Measurements from ENCODE around the gene GCGR. TPM values are rescaled to one million over a fixed set of nuclear protein-coding genes. Genes with fewer than 3 reads are reported as not detected.

GCGR gene
- polyA plus RNA-seq, 1 donor from 2014 or later = not detected

- Histone ChIP-seq H3F3A (ENCODE audit: insufficient read depth, low read length, poor library complexity, severe bottlenecking) (no peaks in the 10 kb centered on the region), H3K36me3 (ENCODE audit: insufficient read depth, low read length) (no peaks in the 10 kb centered on the region)
Observed at GRCh38 chr17:81842378-81842724, 38.4 kb downstream of the GCGR start.

GRCh38 chr17:81842725-81843504, 39.0 kb downstream of the GCGR start:
- no peaks in the 10 kb centered on the region for H3K27me3 ChIP-seq (ENCODE audit: insufficient read depth, low read depth, low read length)
- no peaks in the 10 kb centered on the region for H3K36me3 ChIP-seq (ENCODE audit: insufficient read depth, low read length)
- H3K4me3 ChIP-seq (ENCODE audit: low read length) = no peak overlapping the region
- no peak overlapping the region for H3K4me2 ChIP-seq (ENCODE audit: low read length)
- no peaks in the 10 kb centered on the region for H3K9me2 ChIP-seq (ENCODE audit: insufficient read depth, low read length)
- no peak overlapping the region for H3K9ac ChIP-seq (ENCODE audit: low read length)
- H3K79me2 ChIP-seq (replicated peaks; ENCODE audit: insufficient read depth, low read length) = no peaks in the 10 kb centered on the region
- no peak overlapping the region for H2AFZ ChIP-seq (ENCODE audit: low read depth, low read length)
- no peaks in the 10 kb centered on the region for H3K9me3 ChIP-seq (ENCODE audit: low read length)
- H4K20me1 ChIP-seq (ENCODE audit: insufficient read depth) = no peaks in the 10 kb centered on the region
- TF ChIP-seq MXI1 (conservative IDR thresholded peaks at IDR 0.05; ENCODE audit: poor library complexity, severe bottlenecking) (no peak), SMC3 (conservative IDR thresholded peaks at IDR 0.05; ENCODE audit: poor library complexity) (no peak), EZH2 (IDR thresholded peaks at IDR 0.05; ENCODE audit: borderline replicate concordance, insufficient read depth, low read length, poor library complexity, severe bottlenecking) (no peak), EP300 (conservative IDR thresholded peaks at IDR 0.05; ENCODE audit: poor library complexity, severe bottlenecking) (no peak), TAF1 (IDR thresholded peaks at IDR 0.05; ENCODE audit: low read depth) (no peak), POLR2AphosphoS5 (IDR thresholded peaks at IDR 0.05) (no peak), RAD21 (conservative IDR thresholded peaks at IDR 0.05) (no peak)
- TF ChIP-seq, protein P1, sequence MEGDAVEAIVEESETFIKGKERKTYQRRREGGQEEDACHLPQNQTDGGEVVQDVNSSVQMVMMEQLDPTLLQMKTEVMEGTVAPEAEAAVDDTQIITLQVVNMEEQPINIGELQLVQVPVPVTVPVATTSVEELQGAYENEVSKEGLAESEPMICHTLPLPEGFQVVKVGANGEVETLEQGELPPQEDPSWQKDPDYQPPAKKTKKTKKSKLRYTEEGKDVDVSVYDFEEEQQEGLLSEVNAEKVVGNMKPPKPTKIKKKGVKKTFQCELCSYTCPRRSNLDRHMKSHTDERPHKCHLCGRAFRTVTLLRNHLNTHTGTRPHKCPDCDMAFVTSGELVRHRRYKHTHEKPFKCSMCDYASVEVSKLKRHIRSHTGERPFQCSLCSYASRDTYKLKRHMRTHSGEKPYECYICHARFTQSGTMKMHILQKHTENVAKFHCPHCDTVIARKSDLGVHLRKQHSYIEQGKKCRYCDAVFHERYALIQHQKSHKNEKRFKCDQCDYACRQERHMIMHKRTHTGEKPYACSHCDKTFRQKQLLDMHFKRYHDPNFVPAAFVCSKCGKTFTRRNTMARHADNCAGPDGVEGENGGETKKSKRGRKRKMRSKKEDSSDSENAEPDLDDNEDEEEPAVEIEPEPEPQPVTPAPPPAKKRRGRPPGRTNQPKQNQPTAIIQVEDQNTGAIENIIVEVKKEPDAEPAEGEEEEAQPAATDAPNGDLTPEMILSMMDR (IDR thresholded peaks at IDR 0.05; ENCODE audit: poor library complexity, severe bottlenecking) = no peak
- TF ChIP-seq, protein P2, sequence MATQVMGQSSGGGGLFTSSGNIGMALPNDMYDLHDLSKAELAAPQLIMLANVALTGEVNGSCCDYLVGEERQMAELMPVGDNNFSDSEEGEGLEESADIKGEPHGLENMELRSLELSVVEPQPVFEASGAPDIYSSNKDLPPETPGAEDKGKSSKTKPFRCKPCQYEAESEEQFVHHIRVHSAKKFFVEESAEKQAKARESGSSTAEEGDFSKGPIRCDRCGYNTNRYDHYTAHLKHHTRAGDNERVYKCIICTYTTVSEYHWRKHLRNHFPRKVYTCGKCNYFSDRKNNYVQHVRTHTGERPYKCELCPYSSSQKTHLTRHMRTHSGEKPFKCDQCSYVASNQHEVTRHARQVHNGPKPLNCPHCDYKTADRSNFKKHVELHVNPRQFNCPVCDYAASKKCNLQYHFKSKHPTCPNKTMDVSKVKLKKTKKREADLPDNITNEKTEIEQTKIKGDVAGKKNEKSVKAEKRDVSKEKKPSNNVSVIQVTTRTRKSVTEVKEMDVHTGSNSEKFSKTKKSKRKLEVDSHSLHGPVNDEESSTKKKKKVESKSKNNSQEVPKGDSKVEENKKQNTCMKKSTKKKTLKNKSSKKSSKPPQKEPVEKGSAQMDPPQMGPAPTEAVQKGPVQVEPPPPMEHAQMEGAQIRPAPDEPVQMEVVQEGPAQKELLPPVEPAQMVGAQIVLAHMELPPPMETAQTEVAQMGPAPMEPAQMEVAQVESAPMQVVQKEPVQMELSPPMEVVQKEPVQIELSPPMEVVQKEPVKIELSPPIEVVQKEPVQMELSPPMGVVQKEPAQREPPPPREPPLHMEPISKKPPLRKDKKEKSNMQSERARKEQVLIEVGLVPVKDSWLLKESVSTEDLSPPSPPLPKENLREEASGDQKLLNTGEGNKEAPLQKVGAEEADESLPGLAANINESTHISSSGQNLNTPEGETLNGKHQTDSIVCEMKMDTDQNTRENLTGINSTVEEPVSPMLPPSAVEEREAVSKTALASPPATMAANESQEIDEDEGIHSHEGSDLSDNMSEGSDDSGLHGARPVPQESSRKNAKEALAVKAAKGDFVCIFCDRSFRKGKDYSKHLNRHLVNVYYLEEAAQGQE (IDR thresholded peaks at IDR 0.05; ENCODE audit: borderline replicate concordance) = no peak
- no peak overlapping the region for H3K27ac ChIP-seq (ENCODE audit: low read length)
- H3F3A ChIP-seq (ENCODE audit: insufficient read depth, low read length, poor library complexity, severe bottlenecking) = no peaks in the 10 kb centered on the region

More at GRCh38 chr17:81842378-81842724, 38.4 kb downstream of the GCGR start:
- no peaks in the 10 kb centered on the region for H3K79me2 ChIP-seq (replicated peaks; ENCODE audit: insufficient read depth, low read length)
- no peaks in the 10 kb centered on the region for H3K27me3 ChIP-seq (ENCODE audit: insufficient read depth, low read depth, low read length)
- no peak overlapping the region for H3K9ac ChIP-seq (ENCODE audit: low read length)
- no peak overlapping the region for H3K4me3 ChIP-seq (ENCODE audit: low read length)
- no peaks in the 10 kb centered on the region for H3K9me3 ChIP-seq (ENCODE audit: low read length)
- no peaks in the 10 kb centered on the region for H4K20me1 ChIP-seq (ENCODE audit: insufficient read depth)
- no peak overlapping the region for H2AFZ ChIP-seq (ENCODE audit: low read depth, low read length)
- no peak for TF ChIP-seq RAD21 (conservative IDR thresholded peaks at IDR 0.05)
- TF ChIP-seq TAF1 (IDR thresholded peaks at IDR 0.05; ENCODE audit: low read depth) = no peak
- no peak for TF ChIP-seq EP300 (conservative IDR thresholded peaks at IDR 0.05; ENCODE audit: poor library complexity, severe bottlenecking)
- TF ChIP-seq, protein P2 (IDR thresholded peaks at IDR 0.05; ENCODE audit: borderline replicate concordance) = no peak
- no peak for TF ChIP-seq POLR2AphosphoS5 (IDR thresholded peaks at IDR 0.05)
- no peak for TF ChIP-seq MXI1 (conservative IDR thresholded peaks at IDR 0.05; ENCODE audit: poor library complexity, severe bottlenecking)
- TF ChIP-seq EZH2 (IDR thresholded peaks at IDR 0.05; ENCODE audit: borderline replicate concordance, insufficient read depth, low read length, poor library complexity, severe bottlenecking) = no peak
- TF ChIP-seq SMC3 (conservative IDR thresholded peaks at IDR 0.05; ENCODE audit: poor library complexity) = no peak
- TF ChIP-seq, protein P1 (IDR thresholded peaks at IDR 0.05; ENCODE audit: poor library complexity, severe bottlenecking) = no peak
- H3K9me2 ChIP-seq (ENCODE audit: insufficient read depth, low read length) = no peaks in the 10 kb centered on the region
- no peak overlapping the region for H3K4me2 ChIP-seq (ENCODE audit: low read length)
- H3K27ac ChIP-seq (ENCODE audit: low read length) = no peak overlapping the region
